ENCODE data around the gene SOX10. TPM values are rescaled to one million over a fixed set of nuclear protein-coding genes. Genes with fewer than 3 reads are reported as not detected.

The SOX10 gene
- total and polyA plus RNA-seq, 2 donors (not counting 1 experiment from before 2014, with no cell fraction given) = not detected

DNA sequence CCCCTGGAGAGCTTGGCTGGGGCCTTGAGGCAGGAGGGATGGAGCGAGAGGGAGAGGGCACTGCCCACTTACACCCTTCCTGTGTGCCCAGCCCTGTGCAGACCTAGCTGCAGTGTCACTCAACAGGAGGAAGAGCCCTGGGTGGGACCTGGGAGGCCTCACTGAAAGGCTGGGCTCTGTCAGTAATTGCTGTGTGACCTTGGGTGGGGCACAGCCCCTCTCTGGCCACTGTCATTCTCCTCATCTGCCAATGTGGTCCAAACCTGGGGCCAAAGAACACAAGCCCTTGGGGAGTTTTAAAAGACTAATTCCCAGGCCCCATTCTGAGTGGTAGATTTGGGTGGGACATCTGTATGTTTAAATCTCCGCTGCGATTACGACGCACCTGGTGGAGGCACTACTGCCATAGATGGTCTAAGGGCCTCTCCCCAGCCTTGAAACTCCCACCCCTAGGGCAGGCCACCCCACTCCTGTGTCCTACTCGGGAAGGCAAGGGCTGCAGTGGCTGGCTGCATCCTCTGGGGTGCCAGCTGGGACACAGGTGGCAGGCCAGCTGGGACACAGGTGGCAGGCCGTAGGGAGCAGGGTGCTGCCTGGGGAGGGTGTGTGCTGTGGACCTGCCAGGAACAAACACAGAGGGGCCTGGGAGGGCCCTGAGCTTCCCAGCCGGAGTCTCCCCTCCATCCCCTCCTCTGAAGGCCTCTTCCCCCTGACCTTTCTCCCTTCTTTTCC, 12.3 kb upstream of the SOX10 start:
- H4K20me1 ChIP-seq (ENCODE audit: control insufficient read depth, insufficient read depth, low read length, poor library complexity, severe bottlenecking) = no peaks in the 10 kb centered on the region
- peaks cover 18 to 33% of the 10 kb centered on the region in 2 donors for H3K4me1 ChIP-seq (ENCODE audit: control insufficient read depth in 2 of 2, insufficient read depth in 2 of 2, low read length in 2 of 2)
- TF ChIP-seq EZH2 (IDR thresholded peaks at IDR 0.05; ENCODE audit: borderline replicate concordance, insufficient read depth, low read depth, low read length, poor library complexity, severe bottlenecking) = no peak
- TF ChIP-seq, protein P1, sequence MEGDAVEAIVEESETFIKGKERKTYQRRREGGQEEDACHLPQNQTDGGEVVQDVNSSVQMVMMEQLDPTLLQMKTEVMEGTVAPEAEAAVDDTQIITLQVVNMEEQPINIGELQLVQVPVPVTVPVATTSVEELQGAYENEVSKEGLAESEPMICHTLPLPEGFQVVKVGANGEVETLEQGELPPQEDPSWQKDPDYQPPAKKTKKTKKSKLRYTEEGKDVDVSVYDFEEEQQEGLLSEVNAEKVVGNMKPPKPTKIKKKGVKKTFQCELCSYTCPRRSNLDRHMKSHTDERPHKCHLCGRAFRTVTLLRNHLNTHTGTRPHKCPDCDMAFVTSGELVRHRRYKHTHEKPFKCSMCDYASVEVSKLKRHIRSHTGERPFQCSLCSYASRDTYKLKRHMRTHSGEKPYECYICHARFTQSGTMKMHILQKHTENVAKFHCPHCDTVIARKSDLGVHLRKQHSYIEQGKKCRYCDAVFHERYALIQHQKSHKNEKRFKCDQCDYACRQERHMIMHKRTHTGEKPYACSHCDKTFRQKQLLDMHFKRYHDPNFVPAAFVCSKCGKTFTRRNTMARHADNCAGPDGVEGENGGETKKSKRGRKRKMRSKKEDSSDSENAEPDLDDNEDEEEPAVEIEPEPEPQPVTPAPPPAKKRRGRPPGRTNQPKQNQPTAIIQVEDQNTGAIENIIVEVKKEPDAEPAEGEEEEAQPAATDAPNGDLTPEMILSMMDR (IDR thresholded peaks at IDR 0.05) = no peak
- Mint-ChIP-seq H3K9me3 (ENCODE audit: insufficient read depth) (no peaks in the 10 kb centered on the region), H3K27ac (peak overlapping the region; percentile 71), H3K4me1 (peaks cover 33% of the 10 kb centered on the region), H3K4me3 (peak overlapping the region; percentile 15), H3K27me3 (no peaks in the 10 kb centered on the region)
- intact Hi-C loops (cut with micrococcal nuclease) = no loop called here
- no peak for ATAC-seq (ENCODE audit: low read depth)
- peak overlapping the region; percentile 35 for H3K9ac ChIP-seq (ENCODE audit: low read length)
- no peaks in the 10 kb centered on the region for H3K36me3 ChIP-seq (replicated peaks in 1 of 2; ENCODE audit: control extremely low read depth in 1 of 2, control insufficient read depth in 1 of 2, extremely low read depth in 1 of 2, insufficient read depth in 2 of 2, low read length in 1 of 2)
- no peaks in the 10 kb centered on the region for H3K27me3 ChIP-seq (replicated peaks in 1 of 4; ENCODE audit: control extremely low read depth in 1 of 4, control insufficient read depth in 3 of 4, insufficient read depth in 4 of 4, low read length in 3 of 4)
- ChIA-PET CTCF (interaction anchor here (0.7 kb wide), 1 partner anchor 524 kb away, joined by 4 read pairs; no protein-coding TSS in a partner anchor), POLR2A (no interaction called here)
- peak overlapping the region; percentile 38 for H2AFZ ChIP-seq (ENCODE audit: insufficient read depth, low read depth, low read length, poor library complexity, severe bottlenecking)
- no peaks in the 10 kb centered on the region for H3K79me2 ChIP-seq (ENCODE audit: control insufficient read depth, insufficient read depth, low read length)
- WGBS (ENCODE audit: insufficient coverage) = 44% methylated on average over 3 of the region's 8 CpGs
- DNase-seq = no peak
- H3K4me3 ChIP-seq (ENCODE audit: control extremely low read depth in 1 of 5, extremely low read depth in 1 of 5, insufficient read depth in 1 of 5, low read depth in 2 of 5, low read length in 4 of 5) = no peak overlapping the region
- H3K27ac ChIP-seq (ENCODE audit: low read length in 2 of 2) = peak overlapping the region; percentile 26 to 48
- H3K9me3 ChIP-seq (ENCODE audit: control extremely low read depth in 1 of 3, control insufficient read depth in 2 of 3, insufficient read depth in 1 of 3, low read length in 2 of 3) = no peaks in the 10 kb centered on the region
- peak overlapping the region; percentile 65 for H3K4me2 ChIP-seq (replicated peaks; ENCODE audit: low read depth, low read length, poor library complexity, severe bottlenecking)

DNA sequence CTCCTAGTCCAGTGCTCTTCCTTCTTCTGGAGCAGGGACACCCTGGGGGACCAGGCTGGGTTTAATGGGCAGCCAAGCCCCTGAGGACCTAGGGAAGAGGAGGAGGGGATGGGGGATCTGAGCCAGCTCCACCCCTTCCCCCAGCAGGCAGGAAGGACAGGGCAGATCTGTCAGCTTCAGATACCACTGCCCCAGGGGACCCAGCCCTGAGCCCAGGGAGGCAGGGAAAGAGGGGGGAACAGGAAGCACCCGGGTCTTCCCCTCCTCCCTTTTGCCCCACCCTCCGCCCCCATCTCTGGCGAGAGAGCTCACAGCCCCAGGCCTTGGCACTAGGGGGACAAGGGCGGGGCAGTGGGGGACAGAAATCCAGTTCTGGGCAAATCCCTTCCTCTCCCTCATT, 11.7 kb upstream of the SOX10 start:
- no peak overlapping the region for H3K4me3 ChIP-seq (ENCODE audit: control extremely low read depth in 1 of 5, extremely low read depth in 1 of 5, insufficient read depth in 1 of 5, low read depth in 2 of 5, low read length in 4 of 5)
- Mint-ChIP-seq H3K4me1 (peaks cover 33% of the 10 kb centered on the region), H3K9me3 (ENCODE audit: insufficient read depth) (no peaks in the 10 kb centered on the region), H3K4me3 (peak overlapping the region; percentile 41), H3K27me3 (no peaks in the 10 kb centered on the region), H3K27ac (peak overlapping the region; percentile 71)
- peak overlapping the region; percentile 35 for H3K9ac ChIP-seq (ENCODE audit: low read length)
- intact Hi-C loops (cut with micrococcal nuclease) = no loop called here
- peak overlapping the region; percentile 38 for H2AFZ ChIP-seq (ENCODE audit: insufficient read depth, low read depth, low read length, poor library complexity, severe bottlenecking)
- ATAC-seq (ENCODE audit: low read depth) (peak; percentile 73), DNase-seq (peak; percentile 37)
- no peaks in the 10 kb centered on the region for H4K20me1 ChIP-seq (ENCODE audit: control insufficient read depth, insufficient read depth, low read length, poor library complexity, severe bottlenecking)
- peak overlapping the region; percentile 26 to 48 for H3K27ac ChIP-seq (ENCODE audit: low read length in 2 of 2)
- no peaks in the 10 kb centered on the region for H3K9me3 ChIP-seq (ENCODE audit: control extremely low read depth in 1 of 3, control insufficient read depth in 2 of 3, insufficient read depth in 1 of 3, low read length in 2 of 3)
- TF ChIP-seq, protein P1 (IDR thresholded peaks at IDR 0.05) = no peak
- no peak for TF ChIP-seq EZH2 (IDR thresholded peaks at IDR 0.05; ENCODE audit: borderline replicate concordance, insufficient read depth, low read depth, low read length, poor library complexity, severe bottlenecking)
- H3K36me3 ChIP-seq (replicated peaks in 1 of 2; ENCODE audit: control extremely low read depth in 1 of 2, control insufficient read depth in 1 of 2, extremely low read depth in 1 of 2, insufficient read depth in 2 of 2, low read length in 1 of 2) = no peaks in the 10 kb centered on the region
- H3K79me2 ChIP-seq (ENCODE audit: control insufficient read depth, insufficient read depth, low read length) = no peaks in the 10 kb centered on the region
- H3K4me1 ChIP-seq (ENCODE audit: control insufficient read depth in 2 of 2, insufficient read depth in 2 of 2, low read length in 2 of 2) = peaks cover 18 to 33% of the 10 kb centered on the region in 2 donors
- POLR2A ChIA-PET = no interaction called here
- CTCF ChIA-PET = interaction anchor here (0.7 to 1.0 kb wide), 2 partner anchors 11 to 523 kb away, joined by 3 to 4 read pairs; partner anchors contain the start of gene SOX10
- no peaks in the 10 kb centered on the region for H3K27me3 ChIP-seq (replicated peaks in 1 of 4; ENCODE audit: control extremely low read depth in 1 of 4, control insufficient read depth in 3 of 4, insufficient read depth in 4 of 4, low read length in 3 of 4)
- peak overlapping the region; percentile 65 for H3K4me2 ChIP-seq (replicated peaks; ENCODE audit: low read depth, low read length, poor library complexity, severe bottlenecking)
- no CpG with 5 or more reads among the region's 4 CpGs for WGBS (ENCODE audit: insufficient coverage)
